Measurements from ENCODE around the gene NAV1. TPM values are rescaled to one million over a fixed set of nuclear protein-coding genes. Genes with fewer than 3 reads are reported as not detected.
A peak's percentile ranks its signal among the peaks of the same experiment; 100 is the strongest.

NAV1 gene
- total and polyA plus RNA-seq, 9 of the 15 experiments (the other 6 are each of a cell fraction or from before 2014, with no cell fraction given): 0.91 to 16.8 (median 3.2) TPM

DNA sequence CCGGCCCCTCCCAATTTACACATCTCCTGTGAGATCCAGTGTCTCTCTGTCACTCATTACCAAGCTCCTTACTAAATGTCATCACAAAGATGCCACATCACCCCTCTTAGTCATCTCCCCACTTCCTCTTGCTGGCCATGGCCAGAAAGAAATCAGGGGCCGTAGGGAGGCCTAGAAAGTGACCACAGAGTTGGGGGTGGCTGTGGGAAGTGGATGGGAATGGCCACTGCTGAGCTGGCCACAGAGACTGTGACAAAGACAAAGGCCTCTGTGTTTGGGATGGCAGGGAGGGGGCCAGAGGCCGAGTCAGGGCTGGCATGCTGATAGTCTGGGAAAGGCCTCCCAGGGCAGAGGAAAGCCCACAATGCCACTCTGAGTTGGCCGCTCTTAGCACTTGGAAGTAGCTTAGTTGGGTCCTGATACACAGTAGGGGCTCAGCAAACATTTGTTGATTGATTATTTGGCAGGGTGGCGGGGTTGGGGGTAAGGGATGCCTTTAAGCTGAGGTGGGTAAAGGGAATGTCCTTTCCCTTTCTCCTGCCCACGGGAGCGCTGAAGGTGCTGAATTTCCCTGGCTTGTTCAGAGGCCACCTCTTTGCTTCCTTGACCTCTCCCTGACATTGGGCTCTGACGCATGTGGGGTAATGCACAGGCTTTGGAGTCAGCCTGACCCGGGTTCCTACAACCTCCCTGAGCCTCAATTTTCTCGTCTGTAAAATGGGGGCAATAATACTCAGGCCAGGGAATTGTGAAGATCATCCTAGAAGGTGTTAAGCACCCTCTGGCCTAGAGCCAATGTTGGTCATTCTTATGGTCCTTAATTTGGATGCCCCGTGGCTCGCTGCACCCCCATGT, 13.2 kb downstream of the NAV1 start (continued):
- TF ChIP-seq, protein P1, sequence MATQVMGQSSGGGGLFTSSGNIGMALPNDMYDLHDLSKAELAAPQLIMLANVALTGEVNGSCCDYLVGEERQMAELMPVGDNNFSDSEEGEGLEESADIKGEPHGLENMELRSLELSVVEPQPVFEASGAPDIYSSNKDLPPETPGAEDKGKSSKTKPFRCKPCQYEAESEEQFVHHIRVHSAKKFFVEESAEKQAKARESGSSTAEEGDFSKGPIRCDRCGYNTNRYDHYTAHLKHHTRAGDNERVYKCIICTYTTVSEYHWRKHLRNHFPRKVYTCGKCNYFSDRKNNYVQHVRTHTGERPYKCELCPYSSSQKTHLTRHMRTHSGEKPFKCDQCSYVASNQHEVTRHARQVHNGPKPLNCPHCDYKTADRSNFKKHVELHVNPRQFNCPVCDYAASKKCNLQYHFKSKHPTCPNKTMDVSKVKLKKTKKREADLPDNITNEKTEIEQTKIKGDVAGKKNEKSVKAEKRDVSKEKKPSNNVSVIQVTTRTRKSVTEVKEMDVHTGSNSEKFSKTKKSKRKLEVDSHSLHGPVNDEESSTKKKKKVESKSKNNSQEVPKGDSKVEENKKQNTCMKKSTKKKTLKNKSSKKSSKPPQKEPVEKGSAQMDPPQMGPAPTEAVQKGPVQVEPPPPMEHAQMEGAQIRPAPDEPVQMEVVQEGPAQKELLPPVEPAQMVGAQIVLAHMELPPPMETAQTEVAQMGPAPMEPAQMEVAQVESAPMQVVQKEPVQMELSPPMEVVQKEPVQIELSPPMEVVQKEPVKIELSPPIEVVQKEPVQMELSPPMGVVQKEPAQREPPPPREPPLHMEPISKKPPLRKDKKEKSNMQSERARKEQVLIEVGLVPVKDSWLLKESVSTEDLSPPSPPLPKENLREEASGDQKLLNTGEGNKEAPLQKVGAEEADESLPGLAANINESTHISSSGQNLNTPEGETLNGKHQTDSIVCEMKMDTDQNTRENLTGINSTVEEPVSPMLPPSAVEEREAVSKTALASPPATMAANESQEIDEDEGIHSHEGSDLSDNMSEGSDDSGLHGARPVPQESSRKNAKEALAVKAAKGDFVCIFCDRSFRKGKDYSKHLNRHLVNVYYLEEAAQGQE (IDR thresholded peaks at IDR 0.05; ENCODE audit: borderline replicate concordance): no peak
- TF ChIP-seq, protein P1 (CRISPR knock-in tag; IDR thresholded peaks at IDR 0.05; ENCODE audit: low read depth): peak; percentile 46; the same call in 1 of the 2 replicates
- TF ChIP-seq, protein P2, sequence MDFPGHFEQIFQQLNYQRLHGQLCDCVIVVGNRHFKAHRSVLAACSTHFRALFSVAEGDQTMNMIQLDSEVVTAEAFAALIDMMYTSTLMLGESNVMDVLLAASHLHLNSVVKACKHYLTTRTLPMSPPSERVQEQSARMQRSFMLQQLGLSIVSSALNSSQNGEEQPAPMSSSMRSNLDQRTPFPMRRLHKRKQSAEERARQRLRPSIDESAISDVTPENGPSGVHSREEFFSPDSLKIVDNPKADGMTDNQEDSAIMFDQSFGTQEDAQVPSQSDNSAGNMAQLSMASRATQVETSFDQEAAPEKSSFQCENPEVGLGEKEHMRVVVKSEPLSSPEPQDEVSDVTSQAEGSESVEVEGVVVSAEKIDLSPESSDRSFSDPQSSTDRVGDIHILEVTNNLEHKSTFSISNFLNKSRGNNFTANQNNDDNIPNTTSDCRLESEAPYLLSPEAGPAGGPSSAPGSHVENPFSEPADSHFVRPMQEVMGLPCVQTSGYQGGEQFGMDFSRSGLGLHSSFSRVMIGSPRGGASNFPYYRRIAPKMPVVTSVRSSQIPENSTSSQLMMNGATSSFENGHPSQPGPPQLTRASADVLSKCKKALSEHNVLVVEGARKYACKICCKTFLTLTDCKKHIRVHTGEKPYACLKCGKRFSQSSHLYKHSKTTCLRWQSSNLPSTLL (IDR thresholded peaks at IDR 0.05): no peak
- TF ChIP-seq ZC3H8 (IDR thresholded peaks at IDR 0.05): no peak
- TF ChIP-seq MYBL2 (IDR thresholded peaks at IDR 0.05; ENCODE audit: low read depth): no peak
- TF ChIP-seq MYBL2 (CRISPR knock-in tag; IDR thresholded peaks at IDR 0.05; ENCODE audit: borderline replicate concordance): no peak
- TF ChIP-seq EHMT2 (IDR thresholded peaks at IDR 0.05): peak; percentile 23; the same call in 1 of the 2 replicates
- TF ChIP-seq, protein P3, sequence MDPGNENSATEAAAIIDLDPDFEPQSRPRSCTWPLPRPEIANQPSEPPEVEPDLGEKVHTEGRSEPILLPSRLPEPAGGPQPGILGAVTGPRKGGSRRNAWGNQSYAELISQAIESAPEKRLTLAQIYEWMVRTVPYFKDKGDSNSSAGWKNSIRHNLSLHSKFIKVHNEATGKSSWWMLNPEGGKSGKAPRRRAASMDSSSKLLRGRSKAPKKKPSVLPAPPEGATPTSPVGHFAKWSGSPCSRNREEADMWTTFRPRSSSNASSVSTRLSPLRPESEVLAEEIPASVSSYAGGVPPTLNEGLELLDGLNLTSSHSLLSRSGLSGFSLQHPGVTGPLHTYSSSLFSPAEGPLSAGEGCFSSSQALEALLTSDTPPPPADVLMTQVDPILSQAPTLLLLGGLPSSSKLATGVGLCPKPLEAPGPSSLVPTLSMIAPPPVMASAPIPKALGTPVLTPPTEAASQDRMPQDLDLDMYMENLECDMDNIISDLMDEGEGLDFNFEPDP (CRISPR knock-in tag; IDR thresholded peaks at IDR 0.05): peak; percentile 14; the same call in 1 of the 2 replicates
- TF ChIP-seq, protein P4, sequence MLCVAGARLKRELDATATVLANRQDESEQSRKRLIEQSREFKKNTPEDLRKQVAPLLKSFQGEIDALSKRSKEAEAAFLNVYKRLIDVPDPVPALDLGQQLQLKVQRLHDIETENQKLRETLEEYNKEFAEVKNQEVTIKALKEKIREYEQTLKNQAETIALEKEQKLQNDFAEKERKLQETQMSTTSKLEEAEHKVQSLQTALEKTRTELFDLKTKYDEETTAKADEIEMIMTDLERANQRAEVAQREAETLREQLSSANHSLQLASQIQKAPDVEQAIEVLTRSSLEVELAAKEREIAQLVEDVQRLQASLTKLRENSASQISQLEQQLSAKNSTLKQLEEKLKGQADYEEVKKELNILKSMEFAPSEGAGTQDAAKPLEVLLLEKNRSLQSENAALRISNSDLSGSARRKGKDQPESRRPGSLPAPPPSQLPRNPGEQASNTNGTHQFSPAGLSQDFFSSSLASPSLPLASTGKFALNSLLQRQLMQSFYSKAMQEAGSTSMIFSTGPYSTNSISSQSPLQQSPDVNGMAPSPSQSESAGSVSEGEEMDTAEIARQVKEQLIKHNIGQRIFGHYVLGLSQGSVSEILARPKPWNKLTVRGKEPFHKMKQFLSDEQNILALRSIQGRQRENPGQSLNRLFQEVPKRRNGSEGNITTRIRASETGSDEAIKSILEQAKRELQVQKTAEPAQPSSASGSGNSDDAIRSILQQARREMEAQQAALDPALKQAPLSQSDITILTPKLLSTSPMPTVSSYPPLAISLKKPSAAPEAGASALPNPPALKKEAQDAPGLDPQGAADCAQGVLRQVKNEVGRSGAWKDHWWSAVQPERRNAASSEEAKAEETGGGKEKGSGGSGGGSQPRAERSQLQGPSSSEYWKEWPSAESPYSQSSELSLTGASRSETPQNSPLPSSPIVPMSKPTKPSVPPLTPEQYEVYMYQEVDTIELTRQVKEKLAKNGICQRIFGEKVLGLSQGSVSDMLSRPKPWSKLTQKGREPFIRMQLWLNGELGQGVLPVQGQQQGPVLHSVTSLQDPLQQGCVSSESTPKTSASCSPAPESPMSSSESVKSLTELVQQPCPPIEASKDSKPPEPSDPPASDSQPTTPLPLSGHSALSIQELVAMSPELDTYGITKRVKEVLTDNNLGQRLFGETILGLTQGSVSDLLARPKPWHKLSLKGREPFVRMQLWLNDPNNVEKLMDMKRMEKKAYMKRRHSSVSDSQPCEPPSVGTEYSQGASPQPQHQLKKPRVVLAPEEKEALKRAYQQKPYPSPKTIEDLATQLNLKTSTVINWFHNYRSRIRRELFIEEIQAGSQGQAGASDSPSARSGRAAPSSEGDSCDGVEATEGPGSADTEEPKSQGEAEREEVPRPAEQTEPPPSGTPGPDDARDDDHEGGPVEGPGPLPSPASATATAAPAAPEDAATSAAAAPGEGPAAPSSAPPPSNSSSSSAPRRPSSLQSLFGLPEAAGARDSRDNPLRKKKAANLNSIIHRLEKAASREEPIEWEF (CRISPR knock-in tag; IDR thresholded peaks at IDR 0.05): no peak
- TF ChIP-seq ATF7 (IDR thresholded peaks at IDR 0.05): peak; percentile 76; the same call in 1 of the 2 replicates

All from K562 (cell line).